Measurements from ENCODE around the gene CASTOR1.

CASTOR1 gene

DNA sequence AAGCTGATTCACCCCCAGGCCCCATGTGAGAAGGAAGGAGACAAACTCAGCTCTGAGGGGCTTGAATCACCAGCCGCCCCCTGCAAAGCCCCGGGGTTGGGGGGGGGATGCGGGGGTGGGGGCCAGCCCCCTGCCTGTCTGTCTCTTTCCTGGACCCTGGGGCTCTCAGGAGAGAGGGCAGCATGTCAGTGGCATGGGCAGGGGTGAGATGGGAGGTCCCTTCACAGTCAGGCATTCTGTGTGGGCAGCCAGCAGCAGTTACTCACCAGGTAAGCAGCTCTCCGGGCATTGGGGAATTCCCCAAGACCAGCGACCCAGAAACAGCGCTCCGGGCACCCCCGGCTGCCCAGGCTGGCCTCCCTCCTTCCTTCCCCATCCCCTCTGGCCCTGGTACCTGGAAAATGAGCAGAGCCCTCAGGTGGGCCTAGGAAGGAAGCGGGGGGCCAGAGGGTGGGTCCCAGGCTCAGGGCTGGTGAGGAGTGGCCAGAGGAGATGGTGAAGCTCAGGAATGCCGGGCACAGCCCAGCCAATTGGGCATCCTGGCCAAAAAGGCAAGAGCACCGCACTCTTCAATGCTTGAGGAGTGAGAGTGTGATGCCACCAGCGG, 38.5 kb downstream of the CASTOR1 start:
- DNase-seq (ENCODE audit: low spot score in 2 of 2) = no peak
- peaks cover 7% of the 10 kb centered on the region for H3K4me1 ChIP-seq
- H3K27me3 ChIP-seq (ENCODE audit: low read depth) = no peaks in the 10 kb centered on the region
- H3K4me3 ChIP-seq = no peak overlapping the region
- no peaks in the 10 kb centered on the region for H3K36me3 ChIP-seq (replicated peaks)
- in situ Hi-C loops (cut with MboI; ENCODE audit: low sequenced_read_pairs) = no loop called here
- no peaks in the 10 kb centered on the region for H3K9me3 ChIP-seq

GRCh38 chr22:30250039-30250565, 39.2 kb downstream of the CASTOR1 start:
- peaks cover 11% of the 10 kb centered on the region for H3K4me1 ChIP-seq
- DNase-seq (ENCODE audit: low spot score in 2 of 2) = no peak

DNA sequence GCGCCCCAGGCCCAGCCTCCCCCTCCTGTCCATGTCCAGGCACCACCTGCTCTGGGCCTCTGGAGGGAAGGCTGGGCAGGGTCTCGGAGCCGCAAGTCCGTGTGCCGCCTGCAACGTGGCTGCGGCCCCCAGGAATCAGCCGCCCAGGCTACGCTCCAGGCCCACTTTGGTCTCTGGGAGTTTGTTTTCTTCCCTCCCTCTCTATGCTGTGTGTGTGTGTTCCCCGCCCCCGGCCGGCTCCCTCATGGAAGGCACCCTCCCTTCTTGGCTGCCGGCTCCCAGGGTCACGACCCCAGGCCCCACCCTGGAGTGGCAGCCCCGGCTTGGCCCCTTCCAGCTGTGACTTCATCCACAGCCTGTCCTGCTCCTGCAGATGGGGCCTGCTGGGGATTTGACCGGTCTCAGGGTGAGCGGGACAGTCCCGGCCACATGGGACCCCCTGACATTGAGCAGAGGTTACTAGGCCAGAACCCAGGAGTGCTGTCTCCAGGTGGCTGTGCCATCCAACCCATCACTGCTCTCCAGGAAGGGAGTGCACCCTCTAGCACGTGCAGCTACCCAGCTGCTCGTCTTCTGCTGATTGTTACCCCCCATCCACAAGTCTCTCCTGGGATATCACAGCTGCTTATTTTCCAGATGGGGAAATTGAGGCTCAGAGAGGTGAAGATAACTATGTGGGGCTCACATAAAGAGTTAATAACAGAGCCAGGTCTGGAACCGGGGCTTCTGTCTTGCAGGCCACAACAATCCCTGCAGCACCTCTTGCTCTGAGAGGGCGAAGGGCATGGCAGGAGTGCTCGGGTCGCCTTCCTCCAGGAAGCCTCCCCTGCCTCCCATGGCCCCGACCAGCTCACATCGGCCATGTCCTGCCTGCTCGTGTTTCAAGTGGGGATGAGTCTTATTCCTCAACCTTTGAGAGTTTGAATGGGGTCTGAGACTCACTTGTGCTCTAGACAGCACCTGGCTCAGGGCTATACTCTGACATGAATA, 40.0 kb downstream of the CASTOR1 start:
- no peaks in the 10 kb centered on the region for H3K27me3 ChIP-seq (ENCODE audit: low read depth)
- H3K9me3 ChIP-seq = no peaks in the 10 kb centered on the region
- in situ Hi-C loops (cut with MboI; ENCODE audit: low sequenced_read_pairs) = no loop called here
- no peak overlapping the region for H3K4me3 ChIP-seq
- DNase-seq (ENCODE audit: low spot score in 2 of 2) = no peak
- H3K4me1 ChIP-seq = peaks cover 11% of the 10 kb centered on the region
- no peaks in the 10 kb centered on the region for H3K36me3 ChIP-seq (replicated peaks)

More at GRCh38 chr22:30250039-30250565, 39.2 kb downstream of the CASTOR1 start:
- Histone ChIP-seq H3K36me3 (replicated peaks) (no peaks in the 10 kb centered on the region), H3K4me3 (no peak overlapping the region), H3K9me3 (no peaks in the 10 kb centered on the region), H3K27me3 (ENCODE audit: low read depth) (no peaks in the 10 kb centered on the region)
- in situ Hi-C loops (cut with MboI; ENCODE audit: low sequenced_read_pairs) = no loop called here

DNA sequence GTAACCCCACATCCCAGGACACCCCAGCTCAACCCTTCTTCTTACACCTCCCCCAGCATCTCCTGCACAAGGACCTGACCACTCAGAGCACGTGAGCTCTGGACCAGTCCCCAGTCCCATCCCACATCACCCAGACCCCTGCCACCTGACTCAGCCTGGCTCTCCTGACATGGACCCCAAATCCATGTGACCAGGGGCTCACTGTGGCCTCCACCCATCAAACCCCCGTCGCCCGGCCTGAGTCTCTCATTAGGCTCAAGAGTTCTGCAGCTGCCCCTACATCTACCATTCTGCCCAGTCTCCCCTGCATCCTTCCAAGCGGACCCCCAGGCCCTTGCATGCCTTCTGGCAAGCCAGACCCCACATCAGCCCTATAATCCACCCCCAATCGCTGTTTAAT, 40.8 kb downstream of the CASTOR1 start:
- in situ Hi-C loops (cut with MboI; ENCODE audit: low sequenced_read_pairs) = no loop called here
- H3K4me3 ChIP-seq = no peak overlapping the region
- DNase-seq (ENCODE audit: low spot score in 2 of 2) = no peak
- no peaks in the 10 kb centered on the region for H3K9me3 ChIP-seq
- H3K27me3 ChIP-seq (ENCODE audit: low read depth) = no peaks in the 10 kb centered on the region
- H3K36me3 ChIP-seq (replicated peaks) = no peaks in the 10 kb centered on the region
- peaks cover 11% of the 10 kb centered on the region for H3K4me1 ChIP-seq

DNA sequence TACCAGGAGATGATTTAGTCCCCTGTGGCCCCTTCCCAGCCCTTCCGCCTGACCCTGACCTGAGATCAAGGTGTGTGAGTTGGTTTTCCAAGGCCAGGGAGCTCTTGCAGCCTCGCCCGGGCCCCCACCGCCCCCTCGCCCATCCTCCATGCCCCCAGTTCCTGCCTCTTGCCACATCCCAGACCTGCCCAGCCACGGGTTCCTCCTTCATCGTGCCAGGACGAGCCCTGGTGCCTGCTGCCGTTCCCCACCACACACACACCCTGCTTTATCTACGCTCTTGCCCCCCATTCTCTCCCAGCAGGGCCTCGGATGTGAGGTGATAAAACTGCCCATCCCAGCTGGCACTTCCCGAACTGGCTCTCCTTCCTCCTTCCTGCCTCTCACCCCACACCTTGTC, 41.3 kb downstream of the CASTOR1 start:
- no peak for DNase-seq (ENCODE audit: low spot score in 2 of 2)
- Histone ChIP-seq H3K4me3 (no peak overlapping the region), H3K27me3 (ENCODE audit: low read depth) (no peaks in the 10 kb centered on the region), H3K4me1 (peaks cover 11% of the 10 kb centered on the region), H3K9me3 (no peaks in the 10 kb centered on the region), H3K36me3 (replicated peaks) (no peaks in the 10 kb centered on the region)
- in situ Hi-C loops (cut with MboI; ENCODE audit: low sequenced_read_pairs) = no loop called here

DNA sequence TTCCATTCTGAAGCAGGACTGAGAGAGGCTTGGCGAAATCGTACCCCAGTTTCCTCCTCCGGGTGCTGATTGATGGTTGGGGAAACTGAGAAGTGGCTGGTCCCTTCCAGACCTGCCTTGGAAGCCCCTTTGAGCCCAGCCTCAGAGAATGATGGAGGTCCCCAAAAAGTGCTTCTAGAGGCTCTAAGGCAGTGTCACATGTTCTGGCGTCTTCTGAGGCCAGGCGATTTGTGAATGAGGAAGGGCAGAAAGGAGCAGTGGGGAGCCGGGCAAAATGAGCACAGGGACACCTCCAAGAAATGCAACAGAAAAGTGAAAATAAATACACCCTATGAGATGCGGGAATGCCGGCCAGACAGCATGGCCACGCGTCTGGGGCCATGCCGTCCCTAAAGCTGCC, 41.7 kb downstream of the CASTOR1 start:
- H3K4me1 ChIP-seq = peaks cover 11% of the 10 kb centered on the region
- no peaks in the 10 kb centered on the region for H3K36me3 ChIP-seq (replicated peaks)
- in situ Hi-C loops (cut with MboI; ENCODE audit: low sequenced_read_pairs) = no loop called here
- DNase-seq (ENCODE audit: low spot score in 2 of 2) = no peak
- no peak overlapping the region for H3K4me3 ChIP-seq
- no peaks in the 10 kb centered on the region for H3K27me3 ChIP-seq (ENCODE audit: low read depth)
- H3K9me3 ChIP-seq = no peaks in the 10 kb centered on the region

- in situ Hi-C loops (cut with MboI; ENCODE audit: low sequenced_read_pairs) = no loop called here
- Histone ChIP-seq H3K9me3 (no peaks in the 10 kb centered on the region), H3K4me3 (peak overlapping the region; percentile 36), H3K36me3 (replicated peaks) (no peaks in the 10 kb centered on the region), H3K27me3 (ENCODE audit: low read depth) (no peaks in the 10 kb centered on the region), H3K4me1 (peaks cover 11% of the 10 kb centered on the region)
- DNase-seq (ENCODE audit: low spot score in 2 of 2) = no peak
Measured at GRCh38 chr22:30246814-30247376, 42.4 kb downstream of the CASTOR1 start.

DNA sequence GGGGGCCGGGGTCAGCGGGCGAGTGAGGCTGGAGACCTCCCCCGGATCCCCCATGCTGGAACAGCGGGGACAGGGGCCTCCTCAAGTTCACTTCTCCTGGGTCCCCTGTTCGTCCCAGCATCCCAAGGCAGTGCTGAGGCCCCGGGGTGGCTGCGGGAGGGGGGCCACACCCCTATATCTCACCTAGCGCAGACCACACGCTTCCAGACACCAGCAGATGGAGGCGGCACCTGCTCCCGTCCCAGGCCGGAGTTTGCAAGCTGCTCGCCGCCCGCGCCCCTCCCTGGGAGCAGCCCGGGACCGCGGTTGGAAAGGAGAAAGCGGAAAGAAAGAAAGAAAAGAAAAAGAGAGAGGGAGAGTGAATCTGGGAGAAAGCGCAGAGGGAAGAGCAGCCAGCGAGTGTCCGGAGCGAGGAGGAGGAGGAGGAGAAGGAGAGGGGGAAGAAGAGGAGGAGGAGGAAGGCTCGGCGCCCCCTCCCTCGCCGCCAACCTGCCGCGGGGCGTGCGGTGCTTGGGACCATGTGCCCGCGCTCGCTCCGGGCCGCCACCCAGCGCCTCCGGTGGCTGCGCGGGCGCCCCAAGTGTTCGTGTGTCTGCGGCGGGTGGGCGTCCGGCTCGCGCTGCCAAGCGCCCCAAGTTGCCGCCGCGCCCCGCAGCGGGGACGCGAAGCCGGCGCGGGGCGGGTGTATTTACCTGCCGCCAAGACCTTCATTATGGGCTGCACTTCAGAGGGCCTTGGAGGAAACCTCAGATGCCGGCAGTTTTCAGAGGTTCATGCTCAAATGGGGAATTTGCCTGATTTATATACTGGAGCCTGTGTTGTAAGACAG, 43.1 kb downstream of the CASTOR1 start, which contains the start of gene LIF:
Gene LIF (minus strand): TSS at position 775 of the 829 bp plus-strand sequence. CDS start 64 bp downstream, at position 711.
- Histone ChIP-seq H3K4me1 (peaks cover 11% of the 10 kb centered on the region), H3K9me3 (no peaks in the 10 kb centered on the region), H3K36me3 (replicated peaks) (no peaks in the 10 kb centered on the region), H3K27me3 (ENCODE audit: low read depth) (no peaks in the 10 kb centered on the region), H3K4me3 (peak within 1 kb of the TSS; percentile 36)
- in situ Hi-C loops (cut with MboI; ENCODE audit: low sequenced_read_pairs) = no loop called here
- peak; percentile 15 to 67 for DNase-seq (ENCODE audit: low spot score in 2 of 2)

DNA sequence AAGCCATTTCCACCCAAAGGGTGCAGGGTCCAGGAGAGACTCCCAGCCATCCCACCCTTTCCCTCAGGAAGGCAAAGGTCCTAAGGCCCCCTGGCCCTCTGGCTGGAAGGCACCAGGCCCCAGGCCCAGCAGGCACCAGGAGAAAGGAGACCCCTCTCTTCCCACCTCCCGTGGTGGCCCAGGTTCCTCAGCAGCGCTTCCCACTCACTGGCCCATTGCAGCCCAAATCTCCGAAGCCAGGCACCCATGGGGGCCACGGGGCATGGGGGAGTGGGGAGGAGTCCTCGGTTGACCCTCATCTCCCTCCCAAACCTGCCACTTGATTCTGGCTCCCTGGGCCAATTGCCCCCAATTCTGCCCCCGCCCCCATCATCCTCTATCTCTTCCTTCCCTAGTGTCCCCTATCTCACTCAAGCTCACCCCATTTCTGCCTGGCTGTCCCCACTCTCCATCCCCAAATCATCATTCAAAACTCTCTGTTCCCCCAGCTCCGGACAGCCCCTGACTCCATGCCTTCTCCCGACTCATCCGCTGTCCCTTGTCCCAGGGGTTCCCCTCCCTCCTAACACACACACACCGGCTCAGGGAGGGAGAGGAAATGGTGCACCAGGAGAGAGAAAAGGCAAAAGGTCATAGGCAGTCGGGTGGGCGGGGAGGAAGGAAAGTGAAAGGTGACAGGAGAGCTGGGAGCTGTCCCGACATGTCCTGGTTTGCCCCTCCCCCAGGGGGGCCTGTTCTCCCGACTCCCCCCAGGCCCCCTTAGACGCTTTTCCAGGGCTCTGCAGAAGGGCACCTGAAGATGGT, 43.9 kb downstream of the CASTOR1 start:
- DNase-seq (ENCODE audit: low spot score in 2 of 2) = peak; percentile 50 to 66
- H3K4me1 ChIP-seq = peaks cover 11% of the 10 kb centered on the region
- no peaks in the 10 kb centered on the region for H3K9me3 ChIP-seq
- in situ Hi-C loops (cut with MboI; ENCODE audit: low sequenced_read_pairs) = no loop called here
- H3K4me3 ChIP-seq = peak overlapping the region; percentile 36
- H3K36me3 ChIP-seq (replicated peaks) = no peaks in the 10 kb centered on the region
- no peaks in the 10 kb centered on the region for H3K27me3 ChIP-seq (ENCODE audit: low read depth)

- H3K27me3 ChIP-seq (ENCODE audit: low read depth) = no peaks in the 10 kb centered on the region
- DNase-seq (ENCODE audit: low spot score in 2 of 2) = no peak
Measured at GRCh38 chr22:30244641-30245040, 44.7 kb downstream of the CASTOR1 start.

DNA sequence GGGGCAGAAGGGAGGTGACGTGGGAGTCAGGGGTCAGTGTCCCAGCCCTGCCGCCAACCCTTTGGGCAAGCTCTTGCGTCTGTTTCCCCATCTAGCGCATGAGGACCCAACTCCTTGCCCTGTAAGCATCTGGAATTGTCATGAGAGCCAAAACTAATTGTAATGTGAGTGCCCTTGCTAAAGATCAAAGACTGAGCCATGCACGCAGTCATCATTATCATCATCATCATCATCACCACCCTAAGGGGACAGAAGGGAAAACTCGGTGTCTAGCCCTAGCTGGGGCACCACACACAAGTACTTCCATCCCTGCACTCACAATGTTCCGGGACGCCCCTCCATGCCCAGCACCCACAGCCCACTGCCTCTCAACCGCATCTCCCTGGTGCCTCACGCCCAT, 45.2 kb downstream of the CASTOR1 start:
- DNase-seq (ENCODE audit: low spot score in 2 of 2) = no peak
- Histone ChIP-seq H3K36me3 (replicated peaks) (no peaks in the 10 kb centered on the region), H3K9me3 (no peaks in the 10 kb centered on the region), H3K4me1 (peaks cover 11% of the 10 kb centered on the region), H3K27me3 (ENCODE audit: low read depth) (no peaks in the 10 kb centered on the region), H3K4me3 (no peak overlapping the region)
- in situ Hi-C loops (cut with MboI; ENCODE audit: low sequenced_read_pairs) = no loop called here

More at GRCh38 chr22:30244641-30245040, 44.7 kb downstream of the CASTOR1 start:
- no peaks in the 10 kb centered on the region for H3K9me3 ChIP-seq
- in situ Hi-C loops (cut with MboI; ENCODE audit: low sequenced_read_pairs) = no loop called here
- H3K4me1 ChIP-seq = peaks cover 11% of the 10 kb centered on the region
- no peaks in the 10 kb centered on the region for H3K36me3 ChIP-seq (replicated peaks)
- no peak overlapping the region for H3K4me3 ChIP-seq

DNA sequence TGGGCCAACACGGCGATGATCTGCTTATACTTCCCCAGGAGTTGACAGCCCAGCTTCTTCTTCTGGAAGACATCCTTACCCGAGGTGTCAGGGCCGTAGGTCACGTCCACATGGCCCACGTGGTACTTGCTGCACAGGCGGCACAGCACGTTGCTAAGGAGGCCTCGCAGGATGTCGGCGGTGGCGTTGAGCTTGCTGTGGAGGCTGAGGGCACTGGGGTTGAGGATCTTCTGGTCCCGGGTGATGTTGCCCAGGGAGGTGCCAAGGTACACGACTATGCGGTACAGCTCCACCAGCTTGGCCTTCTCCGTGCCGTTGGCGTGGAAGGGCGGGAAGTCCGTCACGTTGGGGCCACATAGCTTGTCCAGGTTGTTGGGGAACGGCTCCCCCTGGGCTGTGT, 45.6 kb downstream of the CASTOR1 start:
- peaks cover 11% of the 10 kb centered on the region for H3K4me1 ChIP-seq
- no peaks in the 10 kb centered on the region for H3K36me3 ChIP-seq (replicated peaks)
- H3K4me3 ChIP-seq = no peak overlapping the region
- no peaks in the 10 kb centered on the region for H3K27me3 ChIP-seq (ENCODE audit: low read depth)
- in situ Hi-C loops (cut with MboI; ENCODE audit: low sequenced_read_pairs) = no loop called here
- no peak for DNase-seq (ENCODE audit: low spot score in 2 of 2)
- H3K9me3 ChIP-seq = no peaks in the 10 kb centered on the region

Measured in HAP-1 (cell line).